Mesendoderm (in vitro differentiated cells): ENCODE results near the gene DDIT3.

Source experiments
- DNase-seq: peaks from one replicate; pipeline ENCODE4 v3.0.0; 2013
- H2AK5ac ChIP-seq: 2 replicates; pipeline ENCODE4 v1.6.1; 2013; ENCODE audit warnings: low read length, inconsistent platforms
- H2BK120ac ChIP-seq: 2 replicates; pipeline ENCODE4 v1.6.1; 2013; ENCODE audit warnings: low read depth, mild to moderate bottlenecking, low read length, moderate library complexity, mixed read lengths
- H2BK15ac ChIP-seq: replicated peaks from 2 replicates; pipeline ENCODE4 v1.6.1; 2013; ENCODE audit warnings: low read depth, mild to moderate bottlenecking, moderate library complexity
- H2BK5ac ChIP-seq: 2 replicates; pipeline ENCODE4 v1.6.1; 2013; ENCODE audit warnings: low read length, inconsistent platforms
- H3K18ac ChIP-seq: 2 replicates; pipeline ENCODE4 v1.6.1; 2013; ENCODE audit warnings: mild to moderate bottlenecking, low read length, mixed read lengths
- H3K23ac ChIP-seq: one replicate; pipeline ENCODE4 v1.6.1; 2013; ENCODE audit warnings: low read length
- H3K27ac ChIP-seq: 2 replicates; pipeline ENCODE4 v1.5.1; 2013; ENCODE audit warnings: low read depth, mild to moderate bottlenecking, inconsistent platforms, low read length, moderate library complexity
- H3K27me3 ChIP-seq: 2 replicates; pipeline ENCODE4 v1.6.1; 2013; ENCODE audit warnings: low read length, control low read depth, mild to moderate bottlenecking, inconsistent platforms; ENCODE audit not compliant: insufficient read depth, poor library complexity
- H3K36me3 ChIP-seq: 2 replicates; pipeline ENCODE4 v1.6.1; 2013; ENCODE audit warnings: low read length, inconsistent platforms; ENCODE audit not compliant: control insufficient read depth, insufficient read depth
- H3K4ac ChIP-seq: one replicate; pipeline ENCODE4 v1.6.1; 2013; ENCODE audit warnings: low read depth, mild to moderate bottlenecking, low read length, moderate library complexity
- H3K4me1 ChIP-seq: 2 replicates; pipeline ENCODE4 v1.6.1; 2013; ENCODE audit warnings: low read depth, low read length, inconsistent platforms; ENCODE audit not compliant: control insufficient read depth
- H3K4me2 ChIP-seq: 2 replicates; pipeline ENCODE4 v1.6.1; 2013; ENCODE audit warnings: low read length
- H3K4me3 ChIP-seq: 2 replicates; pipeline ENCODE4 v1.5.1; 2013; ENCODE audit warnings: mild to moderate bottlenecking, low read length
- H3K56ac ChIP-seq: one replicate; pipeline ENCODE4 v1.6.1; 2013; ENCODE audit warnings: low read length
- H3K79me1 ChIP-seq: 2 replicates; pipeline ENCODE4 v1.6.1; 2013; ENCODE audit warnings: low read length, inconsistent platforms
- H3K79me2 ChIP-seq: 2 replicates; pipeline ENCODE4 v1.6.1; 2013; ENCODE audit warnings: mild to moderate bottlenecking, low read length; ENCODE audit not compliant: control insufficient read depth, insufficient read depth
- H3K9ac ChIP-seq: 2 replicates; pipeline ENCODE4 v1.6.1; 2013; ENCODE audit warnings: low read length, inconsistent platforms
- H4K5ac ChIP-seq: one replicate; pipeline ENCODE4 v1.6.1; 2013; ENCODE audit warnings: low read length
- H4K8ac ChIP-seq: one replicate; pipeline ENCODE4 v1.6.1; 2013; ENCODE audit warnings: low read depth, mild to moderate bottlenecking, control low read depth, low read length, moderate library complexity
- WGBS: extraction: QIAGEN DNeasy Blood & Tissue Kit; methylation state at CpG from one replicate; pipeline ENCODE4 v1.1.7; 2013; ENCODE audit warnings: low lambda C conversion rate, missing lambda C conversion rate; ENCODE audit not compliant: insufficient coverage; ENCODE audit errors: extremely low coverage; 5-methylcytosine and 5-hydroxymethylcytosine counted together
- small RNA-seq: library from polyadenylated mRNA; stranded (forward); fragments of <200 nt; extraction: miRNeasy Mini kit (QIAGEN cat#:217004); gene quantifications from one replicate; pipeline ENCODE3, GENCODE V24; 2013; ENCODE audit not compliant: insufficient read depth

Gene DDIT3

DNA sequence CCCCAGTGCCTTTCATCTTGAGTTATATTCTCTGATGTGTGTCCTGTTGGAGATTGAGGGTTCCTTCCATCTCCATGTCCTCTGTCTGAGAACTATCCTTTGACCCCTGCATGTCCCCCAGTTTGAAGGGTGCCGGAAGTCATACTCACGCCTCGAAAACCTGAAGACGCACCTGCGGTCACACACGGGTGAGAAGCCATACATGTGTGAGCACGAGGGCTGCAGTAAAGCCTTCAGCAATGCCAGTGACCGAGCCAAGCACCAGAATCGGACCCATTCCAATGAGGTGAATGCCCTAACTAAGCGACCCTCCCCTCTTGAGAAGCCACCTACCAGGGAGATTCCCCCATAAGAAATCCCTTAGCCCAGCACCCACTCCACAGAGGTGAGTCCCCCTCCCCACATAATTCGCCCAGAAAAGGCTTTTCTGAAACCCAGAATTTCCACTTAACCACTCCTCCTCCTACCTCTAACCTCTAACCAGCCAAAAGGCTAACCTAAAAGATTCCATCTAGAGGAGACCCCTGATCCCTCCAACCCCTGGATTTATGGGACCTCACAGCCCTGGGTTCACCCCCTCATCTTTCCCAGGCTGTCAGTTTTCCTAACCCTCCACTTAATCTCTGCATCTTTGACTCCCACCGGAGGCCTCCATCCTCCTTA lies 53.0 kb downstream of the DDIT3 start:
- H3K27me3 ChIP-seq, result no peaks in the 10 kb centered on the region
- no peaks in the 10 kb centered on the region for H3K36me3 ChIP-seq
- H2BK15ac ChIP-seq, result no peak overlapping the region
- no CpG with 5 or more reads among the region's 12 CpGs for WGBS
- H3K4ac ChIP-seq, result no peak overlapping the region
- H3K9ac ChIP-seq, result no peak overlapping the region
- H2BK5ac ChIP-seq, result no peak overlapping the region
- H3K79me2 ChIP-seq, result no peaks in the 10 kb centered on the region
- H3K4me2 ChIP-seq, result no peak overlapping the region
- no peak overlapping the region for H2AK5ac ChIP-seq
- H3K4me3 ChIP-seq, result no peak overlapping the region
- no peak overlapping the region for H4K5ac ChIP-seq
- no peak overlapping the region for H3K27ac ChIP-seq
- no peak overlapping the region for H4K8ac ChIP-seq
- no peak overlapping the region for H3K56ac ChIP-seq
- no peaks in the 10 kb centered on the region for H3K79me1 ChIP-seq
- no peak overlapping the region for H3K18ac ChIP-seq
- no peak for DNase-seq
- H3K23ac ChIP-seq, result no peak overlapping the region
- no peak overlapping the region for H2BK120ac ChIP-seq
- no peaks in the 10 kb centered on the region for H3K4me1 ChIP-seq

Small RNA genes lying within 50 kb of the gene (small RNA-seq; reads per million reads assigned to genes)
- gene MIR616, result 0.54 reads per million
